WI38 (cell line): Measurements from ENCODE around the gene IRF1.

Experiments used
- H3K4me3 ChIP-seq: 2 replicates; pipeline ENCODE4 v1.5.1; 2011; ENCODE audit warnings: low read depth, mild to moderate bottlenecking, control low read depth, low read length
- CTCF ChIP-seq: IDR thresholded peaks from 2 replicates; pipeline ENCODE4 v1.5.1; 2012; ENCODE audit warnings: low read depth, mild to moderate bottlenecking, control low read depth, low read length

The IRF1 gene

GRCh38 chr5:132434416-132435286 is 55.9 kb downstream of the IRF1 start:
- no peak for TF ChIP-seq CTCF

GRCh38 chr5:132433141-132433540 is 57.4 kb downstream of the IRF1 start:
- no peak for TF ChIP-seq CTCF

More at GRCh38 chr5:132434416-132435286, 55.9 kb downstream of the IRF1 start:
- no peak overlapping the region for H3K4me3 ChIP-seq

GRCh38 chr5:132431632-132432031 is 58.9 kb downstream of the IRF1 start:
- no peak for TF ChIP-seq CTCF

More at GRCh38 chr5:132433141-132433540, 57.4 kb downstream of the IRF1 start:
- no peak overlapping the region for H3K4me3 ChIP-seq

More at GRCh38 chr5:132431632-132432031, 58.9 kb downstream of the IRF1 start:
- no peak overlapping the region for H3K4me3 ChIP-seq
